Fibroblast of lung (primary cell): ENCODE data around the gene ADAMTS6.

ENCODE experiments used
- CTCF ChIP-seq, 2 donors: IDR thresholded peaks in 1 of 2; conservative IDR thresholded peaks in 1 of 2; 1 replicate in 1 of 2; 2 replicates in 1 of 2; pipeline ENCODE4 v1.5.1; 2011 to 2012; ENCODE audit warnings: low read length in 2 of 2, control low read depth in 1 of 2, inconsistent platforms in 1 of 2, low read depth in 1 of 2, mild to moderate bottlenecking in 1 of 2
- EZH2 ChIP-seq: IDR thresholded peaks from 2 replicates; pipeline ENCODE4 v1.5.1; 2012; ENCODE audit warnings: low read length, control low read depth, mild to moderate bottlenecking; ENCODE audit errors: missing control alignments

DNA sequence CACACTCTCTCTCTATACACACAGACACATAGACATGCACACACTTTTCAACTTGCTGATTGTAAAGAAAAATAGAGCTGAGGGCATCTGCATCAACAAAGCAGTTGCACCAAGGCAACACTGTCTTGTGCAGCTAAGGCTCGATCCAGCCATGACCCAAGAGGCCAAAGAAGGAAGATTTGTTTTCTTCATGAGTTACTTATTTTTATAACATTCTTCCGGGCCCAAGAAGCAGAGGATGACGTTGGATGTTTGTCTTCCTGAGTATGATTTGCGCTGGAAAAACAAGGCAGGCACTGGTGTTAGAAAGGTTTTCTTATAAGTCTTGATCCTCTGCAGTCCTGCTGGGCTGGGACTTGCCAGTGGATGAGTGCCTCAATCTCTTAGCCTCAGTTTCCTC, 344.1 kb downstream of the ADAMTS6 start:
- TF ChIP-seq CTCF (conservative IDR thresholded peaks at IDR 0.05 in 1 of 2, IDR thresholded peaks at IDR 0.05 in 1 of 2; ENCODE audit: low read depth in 1 of 2, low read length in 2 of 2) = no peak
- TF ChIP-seq EZH2 = no peak
